Muscle layer of colon (tissue), 2 donors: ENCODE measurements around the gene UVRAG.
"Not testable (repeated sequence)": the region's sequence is repeated elsewhere in the genome, so short reads cannot be mapped to it uniquely, and the experiment has no call there.

Experiments
- H3K27ac ChIP-seq: one replicate; pipeline ENCODE4 v1.7.0; 2013; ENCODE audit warnings: low read depth, mild to moderate bottlenecking, low read length, moderate library complexity
- H3K27me3 ChIP-seq, 2 donors: one replicate each; pipeline ENCODE4 v1.7.0; 2013; ENCODE audit warnings: low read length in 2 of 2, mild to moderate bottlenecking in 2 of 2; ENCODE audit not compliant: insufficient read depth in 2 of 2, control insufficient read depth in 1 of 2
- H3K36me3 ChIP-seq: one replicate; pipeline ENCODE4 v1.7.0; 2013; ENCODE audit warnings: mild to moderate bottlenecking, low read length; ENCODE audit not compliant: insufficient read depth
- H3K4me1 ChIP-seq: one replicate; pipeline ENCODE4 v1.7.0; 2013; ENCODE audit warnings: mild to moderate bottlenecking, low read length; ENCODE audit not compliant: insufficient read depth
- H3K4me3 ChIP-seq, 2 donors: one replicate each; pipeline ENCODE4 v1.7.0; 2013; ENCODE audit warnings: low read length in 2 of 2, low read depth in 1 of 2, mild to moderate bottlenecking in 1 of 2, moderate library complexity in 1 of 2
- H3K9ac ChIP-seq: one replicate; pipeline ENCODE4 v1.7.0; 2013; ENCODE audit warnings: low read length
- H3K9me3 ChIP-seq: one replicate; pipeline ENCODE4 v1.7.0; 2013; ENCODE audit warnings: mild to moderate bottlenecking, low read length
- donor health status: abdominal sarcoma.
- donor health status: Adenocarcinoma of cecum.

Gene UVRAG

GRCh38 chr11:75853563-75853962 is 38.6 kb downstream of the UVRAG start:
- not testable (repeated sequence) for H3K4me3 ChIP-seq, H3K27me3 ChIP-seq, H3K27ac ChIP-seq, H3K9ac ChIP-seq, H3K9me3 ChIP-seq, H3K36me3 ChIP-seq
- peaks cover 28% of the 10 kb centered on the region for H3K4me1 ChIP-seq

GRCh38 chr11:75853971-75854370 is 39.0 kb downstream of the UVRAG start:
- Histone ChIP-seq H3K4me1 (peaks cover 28% of the 10 kb centered on the region), H3K36me3 (no peaks in the 10 kb centered on the region), H3K27ac (no peak overlapping the region), H3K4me3 (no peak overlapping the region), H3K27me3 (no peaks in the 10 kb centered on the region), H3K9me3 (no peaks in the 10 kb centered on the region), H3K9ac (no peak overlapping the region)

- peaks cover 22% of the 10 kb centered on the region for H3K4me1 ChIP-seq
- H3K36me3 ChIP-seq = no peaks in the 10 kb centered on the region
- H3K9ac ChIP-seq = no peak overlapping the region
- no peak overlapping the region for H3K4me3 ChIP-seq
- no peaks in the 10 kb centered on the region for H3K27me3 ChIP-seq
- H3K27ac ChIP-seq = no peak overlapping the region
- no peaks in the 10 kb centered on the region for H3K9me3 ChIP-seq
Observed at GRCh38 chr11:75855206-75855605, 40.2 kb downstream of the UVRAG start.

GRCh38 chr11:75856912-75857311 is 41.9 kb downstream of the UVRAG start:
- Histone ChIP-seq H3K9me3 (no peaks in the 10 kb centered on the region), H3K4me3 (no peak overlapping the region), H3K9ac (no peak overlapping the region), H3K27me3 (no peaks in the 10 kb centered on the region), H3K27ac (no peak overlapping the region), H3K36me3 (no peaks in the 10 kb centered on the region), H3K4me1 (peaks cover 5% of the 10 kb centered on the region)

GRCh38 chr11:75858042-75858441 is 43.0 kb downstream of the UVRAG start:
- Histone ChIP-seq H3K27ac (no peak overlapping the region), H3K9me3 (no peaks in the 10 kb centered on the region), H3K4me1 (no peaks in the 10 kb centered on the region), H3K36me3 (no peaks in the 10 kb centered on the region), H3K4me3 (no peak overlapping the region), H3K27me3 (no peaks in the 10 kb centered on the region), H3K9ac (no peak overlapping the region)

GRCh38 chr11:75858613-75859012 is 43.6 kb downstream of the UVRAG start:
- H3K9me3 ChIP-seq = no peaks in the 10 kb centered on the region
- H3K36me3 ChIP-seq = no peaks in the 10 kb centered on the region
- no peak overlapping the region for H3K4me3 ChIP-seq
- H3K27ac ChIP-seq = no peak overlapping the region
- no peaks in the 10 kb centered on the region for H3K27me3 ChIP-seq
- no peaks in the 10 kb centered on the region for H3K4me1 ChIP-seq
- H3K9ac ChIP-seq = no peak overlapping the region

GRCh38 chr11:75859614-75860013 is 44.6 kb downstream of the UVRAG start:
- no peak overlapping the region for H3K27ac ChIP-seq
- H3K27me3 ChIP-seq = no peaks in the 10 kb centered on the region
- no peaks in the 10 kb centered on the region for H3K36me3 ChIP-seq
- H3K9ac ChIP-seq = no peak overlapping the region
- H3K9me3 ChIP-seq = no peaks in the 10 kb centered on the region
- no peak overlapping the region for H3K4me3 ChIP-seq
- no peaks in the 10 kb centered on the region for H3K4me1 ChIP-seq

- Histone ChIP-seq H3K27ac (no peak overlapping the region), H3K9ac (no peak overlapping the region), H3K4me3 (no peak overlapping the region), H3K27me3 (no peaks in the 10 kb centered on the region), H3K9me3 (no peaks in the 10 kb centered on the region), H3K4me1 (peaks cover 2% of the 10 kb centered on the region), H3K36me3 (no peaks in the 10 kb centered on the region)
Observed at GRCh38 chr11:75862437-75862836, 47.4 kb downstream of the UVRAG start.

GRCh38 chr11:75867778-75868374 is 52.9 kb downstream of the UVRAG start:
- no peaks in the 10 kb centered on the region for H3K9me3 ChIP-seq
- peaks cover 28% of the 10 kb centered on the region for H3K4me1 ChIP-seq
- H3K4me3 ChIP-seq = no peak overlapping the region
- no peaks in the 10 kb centered on the region for H3K36me3 ChIP-seq
- H3K27me3 ChIP-seq = no peaks in the 10 kb centered on the region
- H3K27ac ChIP-seq = no peak overlapping the region
- H3K9ac ChIP-seq = no peak overlapping the region

GRCh38 chr11:75868990-75869389 is 54.0 kb downstream of the UVRAG start:
- peaks cover 32% of the 10 kb centered on the region for H3K4me1 ChIP-seq
- no peaks in the 10 kb centered on the region for H3K9me3 ChIP-seq
- H3K4me3 ChIP-seq = no peak overlapping the region
- H3K27me3 ChIP-seq = no peaks in the 10 kb centered on the region
- H3K27ac ChIP-seq = no peak overlapping the region
- H3K9ac ChIP-seq = no peak overlapping the region
- no peaks in the 10 kb centered on the region for H3K36me3 ChIP-seq

- H3K36me3 ChIP-seq = no peaks in the 10 kb centered on the region
Observed at GRCh38 chr11:75869661-75870455, 54.8 kb downstream of the UVRAG start.

More at GRCh38 chr11:75869661-75870455, 54.8 kb downstream of the UVRAG start:
- Histone ChIP-seq H3K4me1 (peaks cover 35% of the 10 kb centered on the region), H3K4me3 (no peak overlapping the region), H3K27me3 (no peaks in the 10 kb centered on the region), H3K9me3 (no peaks in the 10 kb centered on the region), H3K27ac (no peak overlapping the region), H3K9ac (no peak overlapping the region)
